Inflammatory macrophage treated with lipopolysaccharide for 1 hour (primary cell): Measurements from ENCODE around the gene TSPAN4.

ENCODE experiments used
- DNase-seq, 2 donors: peaks; one replicate each; pipeline ENCODE4 v3.0.0-alpha.2; 2020 to 2022

Gene TSPAN4

GRCh38 chr11:893008-893654 lies 50.5 kb downstream of the TSPAN4 start:
- DNase-seq: no peak

GRCh38 chr11:894575-895201 lies 52.0 kb downstream of the TSPAN4 start:
- no peak for DNase-seq

- DNase-seq: no peak
These were observed 52.9 kb downstream of the TSPAN4 start for GRCh38 chr11:895331-896110.

- no peak for DNase-seq
These were observed 54.8 kb downstream of the TSPAN4 start for GRCh38 chr11:897253-898142.

GRCh38 chr11:898143-898511 lies 55.5 kb downstream of the TSPAN4 start:
- DNase-seq: no peak

- peak in 1 of 2 donors; percentile 9 for DNase-seq
These were observed 56.0 kb downstream of the TSPAN4 start for GRCh38 chr11:898540-899190.

GRCh38 chr11:899724-900123 lies 57.1 kb downstream of the TSPAN4 start:
- no peak for DNase-seq

GRCh38 chr11:900545-900944 lies 57.9 kb downstream of the TSPAN4 start:
- no peak for DNase-seq

- no peak for DNase-seq
These were observed 58.9 kb downstream of the TSPAN4 start for GRCh38 chr11:901452-902061.

GRCh38 chr11:904380-904779 lies 61.7 kb downstream of the TSPAN4 start:
- DNase-seq: no peak

GRCh38 chr11:905952-906351 lies 63.3 kb downstream of the TSPAN4 start:
- no peak for DNase-seq

GRCh38 chr11:907668-908067 lies 65.0 kb downstream of the TSPAN4 start:
- DNase-seq: no peak

GRCh38 chr11:908273-908672 lies 65.6 kb downstream of the TSPAN4 start:
- no peak for DNase-seq

- no peak for DNase-seq
These were observed 66.8 kb downstream of the TSPAN4 start for GRCh38 chr11:909406-909805.

- no peak for DNase-seq
These were observed 67.5 kb downstream of the TSPAN4 start for GRCh38 chr11:910044-910588.

GRCh38 chr11:910589-911030 lies 68.0 kb downstream of the TSPAN4 start, which contains the start of gene CHID1:
TSS of gene CHID1 (minus strand) at chr11:910810. CDS start at chr11:904816, 5,994 bp downstream.
- DNase-seq: peak; percentile 71 to 78

GRCh38 chr11:911031-911889 lies 68.6 kb downstream of the TSPAN4 start:
- DNase-seq: peak; percentile 50 to 57

- no peak for DNase-seq
These were observed 69.2 kb downstream of the TSPAN4 start for GRCh38 chr11:911890-912219.

GRCh38 chr11:912266-912665 lies 69.6 kb downstream of the TSPAN4 start:
- no peak for DNase-seq

GRCh38 chr11:913043-913442 lies 70.4 kb downstream of the TSPAN4 start:
- no peak for DNase-seq

- no peak for DNase-seq
These were observed 71.6 kb downstream of the TSPAN4 start for GRCh38 chr11:914204-914603.
